HL-60 (cell line): ENCODE results near the gene CNOT10.

Experiments used
- DNase-seq, 2 experiments: peaks; one replicate each; pipeline ENCODE4 v3.0.0-alpha.2; 2010 to 2020; ENCODE audit warnings: low read depth in 1 of 2, low spot score in 1 of 2
- H3K27ac ChIP-seq: fragments of 250-450 bp; sonication (Bioruptor Pico); replicated peaks from 2 replicates; pipeline ENCODE4 v1.5.1; 2020; ENCODE audit warnings: mild to moderate bottlenecking, moderate library complexity
- H3K27me3 ChIP-seq: fragments of 250-450 bp; sonication (Bioruptor Pico); 2 replicates; pipeline ENCODE4 v1.5.1; 2021; ENCODE audit warnings: mild to moderate bottlenecking, moderate library complexity; ENCODE audit not compliant: insufficient read depth, poor library complexity, severe bottlenecking
- H3K4me3 ChIP-seq: replicated peaks from 2 replicates; pipeline ENCODE4 v1.5.1; 2011; ENCODE audit warnings: mild to moderate bottlenecking, control low read depth, low read length; ENCODE audit not compliant: insufficient read depth
- CTCF ChIP-seq: IDR thresholded peaks from one replicate; pipeline ENCODE4 v1.5.1; 2011; ENCODE audit warnings: low read length, control low read depth, inconsistent platforms; ENCODE audit not compliant: insufficient read depth
- GABPA ChIP-seq: IDR thresholded peaks from 2 replicates; pipeline ENCODE4 v1.6.1; 2012; ENCODE audit warnings: low read depth
- POLR2AphosphoS5 ChIP-seq: IDR thresholded peaks from 2 replicates; pipeline ENCODE4 v1.6.1; 2012; ENCODE audit warnings: low read depth
- SPI1 ChIP-seq: IDR thresholded peaks from 2 replicates; pipeline ENCODE4 v1.6.1; 2012; ENCODE audit warnings: low read depth, mild to moderate bottlenecking, borderline replicate concordance
- TF ChIP-seq, protein P1 (sequence below): IDR thresholded peaks from 2 replicates; pipeline ENCODE4 v1.6.1; 2012; ENCODE audit warnings: low read depth; ENCODE audit not compliant: insufficient replicate concordance

The CNOT10 gene

GRCh38 chr3:32778389-32778788 is 93.4 kb downstream of the CNOT10 start:
- TF ChIP-seq SPI1: no peak
- TF ChIP-seq, protein P1, sequence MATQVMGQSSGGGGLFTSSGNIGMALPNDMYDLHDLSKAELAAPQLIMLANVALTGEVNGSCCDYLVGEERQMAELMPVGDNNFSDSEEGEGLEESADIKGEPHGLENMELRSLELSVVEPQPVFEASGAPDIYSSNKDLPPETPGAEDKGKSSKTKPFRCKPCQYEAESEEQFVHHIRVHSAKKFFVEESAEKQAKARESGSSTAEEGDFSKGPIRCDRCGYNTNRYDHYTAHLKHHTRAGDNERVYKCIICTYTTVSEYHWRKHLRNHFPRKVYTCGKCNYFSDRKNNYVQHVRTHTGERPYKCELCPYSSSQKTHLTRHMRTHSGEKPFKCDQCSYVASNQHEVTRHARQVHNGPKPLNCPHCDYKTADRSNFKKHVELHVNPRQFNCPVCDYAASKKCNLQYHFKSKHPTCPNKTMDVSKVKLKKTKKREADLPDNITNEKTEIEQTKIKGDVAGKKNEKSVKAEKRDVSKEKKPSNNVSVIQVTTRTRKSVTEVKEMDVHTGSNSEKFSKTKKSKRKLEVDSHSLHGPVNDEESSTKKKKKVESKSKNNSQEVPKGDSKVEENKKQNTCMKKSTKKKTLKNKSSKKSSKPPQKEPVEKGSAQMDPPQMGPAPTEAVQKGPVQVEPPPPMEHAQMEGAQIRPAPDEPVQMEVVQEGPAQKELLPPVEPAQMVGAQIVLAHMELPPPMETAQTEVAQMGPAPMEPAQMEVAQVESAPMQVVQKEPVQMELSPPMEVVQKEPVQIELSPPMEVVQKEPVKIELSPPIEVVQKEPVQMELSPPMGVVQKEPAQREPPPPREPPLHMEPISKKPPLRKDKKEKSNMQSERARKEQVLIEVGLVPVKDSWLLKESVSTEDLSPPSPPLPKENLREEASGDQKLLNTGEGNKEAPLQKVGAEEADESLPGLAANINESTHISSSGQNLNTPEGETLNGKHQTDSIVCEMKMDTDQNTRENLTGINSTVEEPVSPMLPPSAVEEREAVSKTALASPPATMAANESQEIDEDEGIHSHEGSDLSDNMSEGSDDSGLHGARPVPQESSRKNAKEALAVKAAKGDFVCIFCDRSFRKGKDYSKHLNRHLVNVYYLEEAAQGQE: no peak
- no peak for TF ChIP-seq CTCF
- TF ChIP-seq POLR2AphosphoS5: no peak
- no peak for TF ChIP-seq GABPA
- DNase-seq: peak in 1 of 2 experiments; percentile 79
- Histone ChIP-seq H3K4me3 (no peak overlapping the region), H3K27me3 (no peaks in the 10 kb centered on the region), H3K27ac (no peak overlapping the region)

- TF ChIP-seq GABPA (no peak), POLR2AphosphoS5 (no peak), SPI1 (no peak), CTCF (no peak)
- TF ChIP-seq, protein P1: no peak
- no peaks in the 10 kb centered on the region for H3K27me3 ChIP-seq
- no peak for DNase-seq
- no peak overlapping the region for H3K4me3 ChIP-seq
- H3K27ac ChIP-seq: no peak overlapping the region
Observed at GRCh38 chr3:32780071-32780734, 95.2 kb downstream of the CNOT10 start.

DNA sequence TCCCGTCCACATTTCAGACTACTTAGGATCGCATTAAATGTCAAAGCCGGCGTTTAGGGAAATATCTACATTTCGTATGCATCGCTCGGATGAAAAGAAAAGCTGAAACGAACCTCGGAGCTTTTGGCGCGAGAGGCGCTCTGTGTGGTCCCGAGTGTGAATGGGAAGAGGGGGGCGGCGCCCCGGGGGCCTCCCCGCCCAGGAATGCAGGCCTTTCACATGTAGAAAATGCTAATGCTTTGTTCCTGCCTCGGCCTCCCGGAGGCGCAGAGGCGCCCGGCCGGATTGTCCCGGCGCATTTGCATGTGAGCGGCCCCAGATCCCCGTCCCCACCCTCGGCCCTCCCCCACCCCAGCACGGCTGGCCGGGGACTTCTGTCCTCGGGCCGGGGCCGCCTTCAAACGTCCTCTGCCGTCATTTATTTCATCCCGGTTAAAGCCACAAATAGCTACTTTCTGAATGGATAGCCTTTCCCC is 95.8 kb downstream of the CNOT10 start:
- H3K4me3 ChIP-seq: peak overlapping the region; percentile 57
- no peaks in the 10 kb centered on the region for H3K27me3 ChIP-seq
- H3K27ac ChIP-seq: no peak overlapping the region
- TF ChIP-seq, protein P1: no peak
- TF ChIP-seq POLR2AphosphoS5 (no peak), SPI1 (no peak), GABPA (no peak), CTCF (no peak)
- no peak for DNase-seq
